IMR-90 (cell line): ENCODE data around the gene KIF3B.

Experiments
- ELK1 ChIP-seq: fragments of 150-350 bp; IDR thresholded peaks from 2 replicates; pipeline ENCODE4 v1.6.1; 2016; ENCODE audit warnings: low read depth, mild to moderate bottlenecking, low read length, moderate library complexity, borderline replicate concordance
- FOS ChIP-seq: fragments of 150-350 bp; IDR thresholded peaks from 2 replicates; pipeline ENCODE4 v1.6.1; 2016; ENCODE audit warnings: low read depth, low read length
- POLR2A ChIP-seq: IDR thresholded peaks from 2 replicates; pipeline ENCODE4 v1.6.1; 2012; ENCODE audit warnings: mild to moderate bottlenecking, low read depth, low read length
- RAD21 ChIP-seq: IDR thresholded peaks from 2 replicates; pipeline ENCODE4 v1.6.1; 2012; ENCODE audit warnings: low read length, improper control_type of control experiment
- SMC3 ChIP-seq: fragments of 150-350 bp; IDR thresholded peaks from 2 replicates; pipeline ENCODE4 v1.6.1; 2016; ENCODE audit warnings: low read depth, mild to moderate bottlenecking, antibody characterized with exemption, low read length, moderate library complexity
- TF ChIP-seq, protein P1 (sequence below): conservative IDR thresholded peaks from 2 replicates; pipeline ENCODE4 v1.5.1; 2012; ENCODE audit warnings: mild to moderate bottlenecking, low read depth, low read length, improper control_type of control experiment

- TF ChIP-seq FOS = no peak
- TF ChIP-seq, protein P1, sequence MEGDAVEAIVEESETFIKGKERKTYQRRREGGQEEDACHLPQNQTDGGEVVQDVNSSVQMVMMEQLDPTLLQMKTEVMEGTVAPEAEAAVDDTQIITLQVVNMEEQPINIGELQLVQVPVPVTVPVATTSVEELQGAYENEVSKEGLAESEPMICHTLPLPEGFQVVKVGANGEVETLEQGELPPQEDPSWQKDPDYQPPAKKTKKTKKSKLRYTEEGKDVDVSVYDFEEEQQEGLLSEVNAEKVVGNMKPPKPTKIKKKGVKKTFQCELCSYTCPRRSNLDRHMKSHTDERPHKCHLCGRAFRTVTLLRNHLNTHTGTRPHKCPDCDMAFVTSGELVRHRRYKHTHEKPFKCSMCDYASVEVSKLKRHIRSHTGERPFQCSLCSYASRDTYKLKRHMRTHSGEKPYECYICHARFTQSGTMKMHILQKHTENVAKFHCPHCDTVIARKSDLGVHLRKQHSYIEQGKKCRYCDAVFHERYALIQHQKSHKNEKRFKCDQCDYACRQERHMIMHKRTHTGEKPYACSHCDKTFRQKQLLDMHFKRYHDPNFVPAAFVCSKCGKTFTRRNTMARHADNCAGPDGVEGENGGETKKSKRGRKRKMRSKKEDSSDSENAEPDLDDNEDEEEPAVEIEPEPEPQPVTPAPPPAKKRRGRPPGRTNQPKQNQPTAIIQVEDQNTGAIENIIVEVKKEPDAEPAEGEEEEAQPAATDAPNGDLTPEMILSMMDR = no peak
- no peak for TF ChIP-seq SMC3
- no peak for TF ChIP-seq POLR2A
- TF ChIP-seq ELK1 = no peak
- TF ChIP-seq RAD21 = no peak
Measured at GRCh38 chr20:32281711-32282110, 4.3 kb downstream of the KIF3B start.
